KMS-11 (cell line): ENCODE data around the gene MRPL28.

Experiments used
- H2AFZ ChIP-seq: fragments of 200-600 bp; sonication (generic); 2 replicates; pipeline ENCODE4 v1.6.1; 2016; ENCODE audit warnings: antibody characterized with exemption, mixed run types, low read depth
- H3K27ac ChIP-seq: fragments of 200-600 bp; sonication (generic); 2 replicates; pipeline ENCODE4 v1.6.1; 2016; ENCODE audit warnings: mild to moderate bottlenecking, mixed run types
- H3K27me3 ChIP-seq: fragments of 200-600 bp; sonication (generic); 2 replicates; pipeline ENCODE4 v1.6.1; 2017; ENCODE audit warnings: mild to moderate bottlenecking, low read depth, mixed run types, moderate library complexity; ENCODE audit not compliant: insufficient read depth
- H3K36me3 ChIP-seq: fragments of 200-600 bp; sonication (generic); 2 replicates; pipeline ENCODE4 v1.6.1; 2017; ENCODE audit warnings: mild to moderate bottlenecking, mixed run types; ENCODE audit not compliant: insufficient read depth
- H3K4me1 ChIP-seq: fragments of 200-600 bp; sonication (generic); 2 replicates; pipeline ENCODE4 v1.6.1; 2016; ENCODE audit warnings: mild to moderate bottlenecking, low read depth, mixed run types; ENCODE audit not compliant: poor library complexity, severe bottlenecking
- H3K4me2 ChIP-seq: fragments of 200-600 bp; sonication (generic); 2 replicates; pipeline ENCODE4 v1.7.0; 2016; ENCODE audit warnings: mild to moderate bottlenecking, mixed run types
- H3K4me3 ChIP-seq: fragments of 200-600 bp; sonication (generic); IDR thresholded peaks from 2 replicates; pipeline ENCODE4 v1.6.1; 2017; ENCODE audit warnings: low read depth, low read length, mixed read lengths; ENCODE audit not compliant: insufficient read depth
- H3K79me2 ChIP-seq: fragments of 200-600 bp; sonication (generic); 2 replicates; pipeline ENCODE4 v1.6.1; 2016; ENCODE audit warnings: low read depth, mixed run types; ENCODE audit not compliant: insufficient read depth
- H3K9ac ChIP-seq: fragments of 200-600 bp; sonication (generic); 2 replicates; pipeline ENCODE4 v1.6.1; 2016; ENCODE audit warnings: mild to moderate bottlenecking, mixed run types
- H4K20me1 ChIP-seq: fragments of 200-600 bp; sonication (generic); 2 replicates; pipeline ENCODE4 v1.6.1; 2016; ENCODE audit warnings: mild to moderate bottlenecking, mixed run types; ENCODE audit not compliant: insufficient read depth
- CTCF ChIP-seq: fragments of 200-600 bp; sonication (generic); conservative IDR thresholded peaks from 2 replicates; pipeline ENCODE4 v1.6.1; 2017; ENCODE audit warnings: low read depth, mild to moderate bottlenecking, antibody characterized with exemption, low read length, moderate library complexity, mixed read lengths

MRPL28 gene

DNA sequence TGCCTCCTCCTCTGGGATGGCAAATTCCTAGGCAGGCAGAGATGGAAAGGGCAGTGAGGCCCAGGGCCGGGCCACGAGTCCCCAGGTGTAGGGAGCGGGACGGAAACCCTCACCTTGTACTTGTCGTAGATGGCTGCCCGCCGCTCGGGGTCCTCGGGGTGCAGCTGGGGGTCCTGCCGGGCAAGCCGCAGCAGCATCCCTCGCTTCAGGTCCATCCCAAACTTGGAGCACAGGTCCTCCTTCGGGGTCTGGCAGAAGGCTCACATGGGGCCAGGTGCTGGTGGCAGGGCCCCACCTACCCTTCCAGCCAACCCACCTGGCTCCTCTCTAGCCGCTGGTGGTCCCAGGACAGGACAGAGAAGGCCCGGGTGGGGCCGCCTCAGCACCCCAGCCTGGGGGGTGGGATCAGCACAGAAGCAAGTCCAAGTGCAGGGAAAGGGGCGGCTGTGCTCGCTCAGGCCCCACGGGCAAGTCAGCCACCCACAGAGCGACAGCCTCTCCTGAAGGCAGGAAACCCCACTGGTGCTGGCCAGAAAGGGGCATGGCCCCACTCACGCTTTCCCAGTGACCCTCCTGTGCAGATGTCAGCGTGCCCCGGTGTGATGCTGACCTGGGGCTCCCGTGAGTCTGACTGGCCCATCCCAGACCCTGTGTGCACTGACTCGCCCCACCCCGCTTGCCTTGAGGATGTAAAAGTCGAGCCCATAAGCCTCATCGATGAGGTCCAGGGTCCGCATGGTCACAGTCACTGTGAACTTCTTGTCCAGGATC is 1.8 kb downstream of the MRPL28 start:
- Histone ChIP-seq H2AFZ (no peak overlapping the region), H3K36me3 (no peaks in the 10 kb centered on the region), H3K4me2 (no peak overlapping the region), H3K9ac (no peak overlapping the region), H3K4me3 (no peak overlapping the region), H3K27ac (no peak overlapping the region), H3K4me1 (peaks cover 14% of the 10 kb centered on the region), H3K27me3 (peaks cover 3% of the 10 kb centered on the region; the same call in 1 of the 2 replicates), H3K79me2 (peaks cover 6% of the 10 kb centered on the region; the same call in 1 of the 2 replicates), H4K20me1 (no peaks in the 10 kb centered on the region)
- no peak for TF ChIP-seq CTCF

DNA sequence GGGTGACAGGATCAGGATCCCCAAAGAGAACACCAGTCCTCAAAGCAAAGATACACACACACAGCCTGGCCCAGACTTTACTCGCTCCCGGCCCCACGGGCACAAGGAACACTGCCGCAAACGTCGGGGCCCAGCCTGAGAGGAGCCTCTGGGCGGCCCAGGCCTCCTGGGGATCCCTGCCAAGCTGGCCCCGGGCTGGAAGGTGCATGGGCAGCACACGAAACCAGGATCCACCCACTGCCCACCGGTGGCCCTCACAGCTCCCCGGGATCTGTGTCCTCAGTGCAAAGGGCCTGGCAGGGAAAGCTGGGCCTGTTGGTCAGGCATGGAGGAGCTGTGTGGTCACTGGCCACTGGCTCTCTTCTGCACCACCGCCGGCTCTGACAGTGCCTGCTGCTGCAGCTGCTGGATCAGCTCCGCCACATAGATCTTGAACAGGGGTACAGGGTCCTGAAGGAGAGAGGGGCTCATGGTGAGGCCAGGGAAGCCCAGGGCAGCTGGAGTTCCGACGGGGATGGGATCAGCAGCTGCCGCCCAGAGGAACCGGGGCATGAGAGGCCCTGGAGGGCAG is 2.9 kb downstream of the MRPL28 start:
- Histone ChIP-seq H3K36me3 (no peaks in the 10 kb centered on the region), H3K79me2 (peaks cover 6% of the 10 kb centered on the region; the same call in 1 of the 2 replicates), H4K20me1 (no peaks in the 10 kb centered on the region), H3K4me3 (no peak overlapping the region), H3K4me2 (no peak overlapping the region), H2AFZ (no peak overlapping the region), H3K27ac (no peak overlapping the region), H3K27me3 (peaks cover 10% of the 10 kb centered on the region; the same call in 1 of the 2 replicates), H3K9ac (no peak overlapping the region), H3K4me1 (peaks cover 15% of the 10 kb centered on the region)
- TF ChIP-seq CTCF: no peak

- H3K4me1 ChIP-seq: peaks cover 22% of the 10 kb centered on the region
- no peak overlapping the region for H3K4me3 ChIP-seq
- peaks cover 15% of the 10 kb centered on the region; the same call in 1 of the 2 replicates for H3K27me3 ChIP-seq
- no peaks in the 10 kb centered on the region for H3K36me3 ChIP-seq
- H3K4me2 ChIP-seq: no peak overlapping the region
- no peak overlapping the region for H3K27ac ChIP-seq
- H3K79me2 ChIP-seq: peaks cover 6% of the 10 kb centered on the region; the same call in 1 of the 2 replicates
- H4K20me1 ChIP-seq: no peaks in the 10 kb centered on the region
- no peak overlapping the region for H3K9ac ChIP-seq
- TF ChIP-seq CTCF: no peak
- H2AFZ ChIP-seq: no peak overlapping the region
Observed at GRCh38 chr16:366476-366875, 3.9 kb downstream of the MRPL28 start.

DNA sequence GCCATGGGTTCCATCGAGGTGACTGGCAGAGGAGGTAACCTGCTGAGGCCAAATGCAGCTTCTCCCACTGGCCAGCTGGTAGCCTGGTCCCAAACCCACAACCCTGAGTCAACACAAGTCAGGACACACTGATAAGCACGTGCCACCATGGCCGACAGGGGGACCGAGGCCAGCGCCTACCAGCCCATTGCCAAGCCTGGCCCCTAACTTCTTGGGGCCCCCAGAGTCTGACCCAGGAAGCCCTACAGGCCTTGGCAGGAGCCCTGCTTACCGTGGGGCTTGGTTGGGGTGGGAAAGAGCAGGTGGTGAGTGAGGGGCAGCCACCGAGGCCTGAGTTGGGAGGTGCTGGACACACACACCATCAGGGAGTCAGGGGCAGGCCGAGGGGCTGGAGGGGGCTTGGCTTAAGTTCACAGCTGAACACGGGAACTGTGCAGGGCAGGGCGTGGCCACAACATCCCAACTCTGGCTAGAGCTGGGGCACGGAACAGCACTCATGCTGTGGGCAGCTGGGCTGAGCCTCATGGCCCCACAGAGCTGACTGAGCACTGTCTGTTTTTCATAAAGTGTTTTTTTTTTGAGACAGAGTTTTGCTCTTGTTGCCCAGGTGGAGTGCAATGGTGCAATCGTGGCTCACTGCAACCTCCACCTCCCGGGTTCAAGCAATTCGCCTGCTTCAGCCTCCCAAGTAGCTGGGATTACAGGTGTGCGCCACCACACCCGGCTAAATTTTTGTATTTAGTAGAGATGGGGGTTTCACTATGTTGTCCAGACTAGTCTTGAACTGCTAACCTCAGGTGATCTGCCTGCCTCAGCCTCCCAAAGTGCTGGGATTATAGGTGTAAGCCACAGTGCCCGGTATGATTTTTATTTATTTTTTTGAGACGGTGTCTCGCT is 5.5 kb downstream of the MRPL28 start:
- Histone ChIP-seq H3K27ac (no peak overlapping the region), H3K9ac (no peak overlapping the region), H3K79me2 (peaks cover 4% of the 10 kb centered on the region; the same call in 1 of the 2 replicates), H3K36me3 (no peaks in the 10 kb centered on the region), H2AFZ (no peak overlapping the region), H3K4me1 (peaks cover 12% of the 10 kb centered on the region), H4K20me1 (no peaks in the 10 kb centered on the region), H3K27me3 (peaks cover 15% of the 10 kb centered on the region; the same call in 1 of the 2 replicates), H3K4me3 (no peak overlapping the region), H3K4me2 (no peak overlapping the region)
- TF ChIP-seq CTCF: no peak
